OCI-LY1 (cell line): Measurements from ENCODE around the gene MARS1.

Source experiments
- EZH2 ChIP-seq: fragments of 200-600 bp; sonication (generic), shearing (Covaris generic); IDR thresholded peaks from 2 replicates; pipeline ENCODE4 v1.8.0; 2017; ENCODE audit warnings: borderline replicate concordance, mixed run types, mild to moderate bottlenecking, antibody characterized with exemption, low read length, moderate library complexity, mixed read lengths
- TF ChIP-seq, protein P1 (sequence below): fragments of 200-600 bp; sonication (generic), shearing (Covaris generic); IDR thresholded peaks from 2 replicates; pipeline ENCODE4 v1.5.1; 2017; ENCODE audit warnings: mild to moderate bottlenecking, antibody characterized with exemption, low read length, moderate library complexity, mixed read lengths

GRCh38 chr12:57473886-57474285 lies 14.0 kb upstream of the MARS1 start:
- TF ChIP-seq EZH2 = no peak
- TF ChIP-seq, protein P1, sequence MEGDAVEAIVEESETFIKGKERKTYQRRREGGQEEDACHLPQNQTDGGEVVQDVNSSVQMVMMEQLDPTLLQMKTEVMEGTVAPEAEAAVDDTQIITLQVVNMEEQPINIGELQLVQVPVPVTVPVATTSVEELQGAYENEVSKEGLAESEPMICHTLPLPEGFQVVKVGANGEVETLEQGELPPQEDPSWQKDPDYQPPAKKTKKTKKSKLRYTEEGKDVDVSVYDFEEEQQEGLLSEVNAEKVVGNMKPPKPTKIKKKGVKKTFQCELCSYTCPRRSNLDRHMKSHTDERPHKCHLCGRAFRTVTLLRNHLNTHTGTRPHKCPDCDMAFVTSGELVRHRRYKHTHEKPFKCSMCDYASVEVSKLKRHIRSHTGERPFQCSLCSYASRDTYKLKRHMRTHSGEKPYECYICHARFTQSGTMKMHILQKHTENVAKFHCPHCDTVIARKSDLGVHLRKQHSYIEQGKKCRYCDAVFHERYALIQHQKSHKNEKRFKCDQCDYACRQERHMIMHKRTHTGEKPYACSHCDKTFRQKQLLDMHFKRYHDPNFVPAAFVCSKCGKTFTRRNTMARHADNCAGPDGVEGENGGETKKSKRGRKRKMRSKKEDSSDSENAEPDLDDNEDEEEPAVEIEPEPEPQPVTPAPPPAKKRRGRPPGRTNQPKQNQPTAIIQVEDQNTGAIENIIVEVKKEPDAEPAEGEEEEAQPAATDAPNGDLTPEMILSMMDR = no peak
